Common myeloid progenitor, CD34-positive (primary cell): ENCODE results near the gene TIMM44.

Experiments
- CTCF ChIA-PET: fragments of 350-600 bp; sonication (Branson Sonifier 250); formaldehyde crosslinking; loops from one replicate; lab custom pipeline; 2021; ENCODE audit warnings: antibody characterized with exemption; lab: Charles Lee
- POLR2A ChIA-PET: fragments of 350-600 bp; sonication (Branson Sonifier 250); formaldehyde crosslinking; loops from one replicate; lab custom pipeline; 2021; ENCODE audit warnings: antibody characterized with exemption; lab: Charles Lee
- DNase-seq, 3 donors: peaks; one replicate each; pipeline versions ENCODE4 v3.0.0 to v3.0.0-alpha.2; 2013
- H3K27ac ChIP-seq, 2 experiments: 1 replicate in 1 of 2; 2 replicates in 1 of 2; pipeline ENCODE4 v1.7.0; 2013; ENCODE audit warnings: inconsistent platforms in 2 of 2, low read length in 2 of 2, mild to moderate bottlenecking in 2 of 2, low read depth in 1 of 2, moderate library complexity in 1 of 2; ENCODE audit not compliant: severe bottlenecking in 2 of 2, insufficient read depth in 1 of 2, poor library complexity in 1 of 2
- H3K27me3 ChIP-seq, 5 experiments: replicated peaks in 2 of 5; 1 replicate in 3 of 5; 2 replicates in 2 of 5; pipeline versions ENCODE4 v1.6.1 to v1.7.0; 2013; ENCODE audit warnings: low read length in 4 of 5, mild to moderate bottlenecking in 2 of 5, moderate library complexity in 2 of 5, inconsistent platforms in 1 of 5; ENCODE audit not compliant: insufficient read depth in 5 of 5, control insufficient read depth in 4 of 5
- H3K36me3 ChIP-seq, 4 experiments: 1 replicate in 2 of 4; 2 replicates in 2 of 4; pipeline versions ENCODE4 v1.6.1 to v1.7.0; 2013; ENCODE audit warnings: low read length in 3 of 4, control low read depth in 1 of 4, mild to moderate bottlenecking in 1 of 4; ENCODE audit not compliant: control insufficient read depth in 4 of 4, insufficient read depth in 4 of 4
- H3K4me1 ChIP-seq, 4 experiments: 1 replicate in 3 of 4; 2 replicates in 1 of 4; pipeline versions ENCODE4 v1.6.1 to v1.7.1; 2013; ENCODE audit warnings: low read length in 3 of 4, mild to moderate bottlenecking in 3 of 4, control low read depth in 1 of 4, inconsistent platforms in 1 of 4, moderate library complexity in 1 of 4; ENCODE audit not compliant: control insufficient read depth in 4 of 4, insufficient read depth in 4 of 4; ENCODE audit errors: control extremely low read depth in 1 of 4
- H3K4me3 ChIP-seq, 7 experiments: 1 replicate in 4 of 7; 2 replicates in 3 of 7; pipeline versions ENCODE4 v1.5.1 to v1.7.0; 2013; ENCODE audit warnings: mild to moderate bottlenecking in 7 of 7, low read length in 6 of 7, moderate library complexity in 6 of 7, inconsistent platforms in 2 of 7, low read depth in 2 of 7, control low read depth in 1 of 7; ENCODE audit not compliant: insufficient read depth in 4 of 7, control insufficient read depth in 1 of 7; ENCODE audit errors: extremely low read depth in 1 of 7
- H3K9me3 ChIP-seq, 5 experiments: 1 replicate in 4 of 5; 2 replicates in 1 of 5; pipeline versions ENCODE4 v1.6.1 to v1.7.1; 2013; ENCODE audit warnings: low read length in 4 of 5, mild to moderate bottlenecking in 2 of 5, inconsistent platforms in 1 of 5, low read depth in 1 of 5, moderate library complexity in 1 of 5; ENCODE audit not compliant: control insufficient read depth in 4 of 5, insufficient read depth in 2 of 5; ENCODE audit errors: control extremely low read depth in 1 of 5
- WGBS: methylation state at CpG from one replicate; pipeline ENCODE4 v1.1.5; 2013; ENCODE audit not compliant: insufficient coverage; 5-methylcytosine and 5-hydroxymethylcytosine counted together

TIMM44 gene

DNA sequence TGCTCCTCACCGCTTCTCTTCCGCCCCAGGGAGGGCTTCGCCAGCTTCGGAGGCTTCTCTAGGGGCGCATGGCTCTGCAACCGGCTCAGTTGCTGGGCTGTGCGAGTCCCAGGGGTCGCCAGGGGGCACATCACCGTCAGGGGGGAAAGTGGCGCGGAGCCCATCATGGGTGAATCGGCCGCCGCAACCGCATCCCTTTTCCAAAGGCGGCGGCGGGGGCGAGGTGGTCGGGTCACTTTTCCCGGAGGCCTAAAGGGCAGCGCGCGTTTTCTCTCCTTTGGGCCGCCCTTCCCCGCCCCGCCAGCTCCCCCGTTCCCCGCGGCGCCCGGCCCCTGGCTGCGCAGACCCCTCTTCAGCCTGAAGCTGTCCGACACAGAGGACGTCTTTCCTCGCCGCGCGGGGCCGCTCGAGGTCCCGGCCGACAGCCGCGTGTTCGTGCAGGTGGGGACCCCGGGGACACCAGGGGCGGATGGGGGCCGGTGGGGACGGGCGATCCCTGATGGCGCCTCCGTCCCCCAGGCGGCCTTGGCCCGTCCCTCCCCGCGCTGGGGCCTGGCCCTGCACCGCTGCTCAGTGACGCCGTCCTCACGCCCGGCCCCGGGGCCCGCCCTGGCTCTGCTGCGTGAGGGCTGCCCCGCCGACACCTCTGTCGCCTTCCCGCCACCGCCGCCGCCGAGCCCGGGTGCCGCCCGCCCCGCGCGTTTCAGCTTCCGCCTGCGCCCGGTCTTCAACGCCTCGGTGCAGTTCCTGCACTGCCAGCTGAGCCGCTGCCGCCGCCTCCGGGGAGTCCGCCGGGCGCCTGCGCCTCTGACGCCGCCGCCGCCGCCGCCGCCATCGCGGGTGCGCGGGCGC is 27.1 kb downstream of the TIMM44 start:
- POLR2A ChIA-PET: interaction anchor here (0.7 to 0.8 kb wide), 2 partner anchors 15 to 28 kb away, joined by 3 to 5 read pairs; partner anchors contain the start of gene TIMM44

GRCh38 chr19:7915250-7916102 is 28.0 kb downstream of the TIMM44 start:
- ChIA-PET CTCF (interaction anchor here (0.6 to 2.0 kb wide), 4 partner anchors 9 to 342 kb away, joined by 3 to 7 read pairs (median 4); no protein-coding TSS in a partner anchor), POLR2A (interaction anchor here (0.8 kb wide), 1 partner anchor 28 kb away, joined by 5 read pairs; the partner anchor contains the start of gene TIMM44)
- Histone ChIP-seq H3K4me3 (peak overlapping the region in 5 of 7 experiments; percentile 23 to 50 (median 37)), H3K4me1 (peaks cover 0 to 40% (median 36%) of the 10 kb centered on the region in 4 experiments), H3K9me3 (no peaks in the 10 kb centered on the region), H3K36me3 (peaks cover 8 to 26% (median 19%) of the 10 kb centered on the region in 4 experiments), H3K27ac (no peak overlapping the region), H3K27me3 (peaks cover 0 to 58% (median 15%) of the 10 kb centered on the region in 5 experiments)
- WGBS: 45% methylated on average over 20 of the region's 24 CpGs
- DNase-seq: no peak

More for the DNA sequence above, 27.1 kb downstream of the TIMM44 start:
- Histone ChIP-seq H3K27ac (no peak overlapping the region), H3K4me1 (peaks cover 0 to 45% (median 41%) of the 10 kb centered on the region in 4 experiments), H3K4me3 (peak overlapping the region in 5 of 7 experiments; percentile 23 to 56 (median 37)), H3K27me3 (peaks cover 0 to 58% (median 15%) of the 10 kb centered on the region in 5 experiments), H3K9me3 (no peaks in the 10 kb centered on the region), H3K36me3 (peaks cover 5 to 18% (median 11%) of the 10 kb centered on the region in 4 experiments)
- peak in 2 of 3 donors; percentile 40 to 57 for DNase-seq
- WGBS: under 1% methylated on average over 59 of the region's 104 CpGs
- CTCF ChIA-PET: interaction anchor here (0.6 to 2.9 kb wide), 7 partner anchors 8 to 341 kb away, joined by 3 to 20 read pairs (median 3); partner anchors contain the start of gene CTXN1

GRCh38 chr19:7914598-7915045 is 28.8 kb downstream of the TIMM44 start, which contains the start of gene TGFBR3L:
TGFBR3L (plus strand) TSS chr19:7914830.
- Histone ChIP-seq H3K4me3 (no peak within 1 kb of the TSS), H3K27me3 (peaks cover 0 to 56% (median 15%) of the 10 kb centered on the region in 5 experiments), H3K9me3 (no peaks in the 10 kb centered on the region), H3K4me1 (peaks cover 0 to 35% (median 31%) of the 10 kb centered on the region in 4 experiments), H3K27ac (no peak within 1 kb of the TSS), H3K36me3 (peaks cover 8 to 33% (median 27%) of the 10 kb centered on the region in 4 experiments)
- DNase-seq: no peak
- ChIA-PET CTCF (interaction anchor here (2.0 kb wide), 1 partner anchor 9 kb away, joined by 7 read pairs; no protein-coding TSS in a partner anchor), POLR2A (no interaction called here)
- 97% methylated on average over 7 of the region's 12 CpGs for WGBS

DNA sequence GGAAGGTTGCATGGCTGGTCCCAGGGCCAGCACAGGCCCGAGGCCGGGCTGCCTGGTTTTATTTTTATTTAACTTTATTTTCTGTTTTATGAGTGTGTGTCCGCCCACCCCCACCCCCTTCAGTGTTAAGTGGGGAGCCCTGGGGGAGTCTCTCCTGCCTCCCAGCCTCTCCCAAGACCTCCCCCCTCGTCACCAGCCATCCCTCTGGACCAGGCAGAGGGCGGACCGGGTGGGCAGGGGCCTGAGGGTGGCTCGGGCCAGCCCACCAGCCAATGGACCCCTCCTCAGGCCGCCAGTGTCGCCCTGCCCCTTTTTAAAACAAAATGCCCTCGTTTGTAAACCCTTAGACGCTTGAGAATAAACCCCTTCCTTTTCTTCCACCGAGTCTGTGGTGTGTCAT is 29.4 kb downstream of the TIMM44 start:
- Histone ChIP-seq H3K27me3 (peaks cover 0 to 50% (median 15%) of the 10 kb centered on the region in 5 experiments), H3K36me3 (peaks cover 8 to 38% (median 27%) of the 10 kb centered on the region in 4 experiments), H3K4me3 (no peak overlapping the region), H3K9me3 (no peaks in the 10 kb centered on the region), H3K27ac (no peak overlapping the region), H3K4me1 (peaks cover 0 to 30% (median 28%) of the 10 kb centered on the region in 4 experiments)
- WGBS: 82% methylated on average over 5 of the region's 12 CpGs
- POLR2A ChIA-PET: no interaction called here
- CTCF ChIA-PET: no interaction called here
- DNase-seq: no peak

DNA sequence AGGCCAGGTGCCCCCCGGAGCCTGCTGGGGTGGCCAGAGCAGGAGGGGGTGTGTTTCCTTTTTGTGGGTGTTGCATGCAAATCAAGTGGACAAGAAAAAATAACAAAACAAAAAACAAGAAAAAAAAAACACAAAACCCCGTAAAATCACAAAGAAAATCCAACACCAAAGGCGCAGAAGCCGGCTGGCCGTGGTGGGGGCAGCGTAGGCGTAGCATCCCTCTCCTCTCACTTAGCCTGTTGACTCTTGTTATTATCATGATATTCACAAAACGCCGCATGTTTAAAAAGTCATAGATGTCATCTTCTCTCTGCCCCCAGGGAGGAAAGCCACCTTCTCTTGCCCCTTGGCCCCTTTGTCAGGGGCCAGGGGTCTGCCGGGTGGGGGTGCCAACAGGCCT is 29.8 kb downstream of the TIMM44 start:
- Histone ChIP-seq H3K4me1 (peaks cover 0 to 29% (median 26%) of the 10 kb centered on the region in 4 experiments), H3K9me3 (no peaks in the 10 kb centered on the region), H3K27me3 (peaks cover 0 to 46% (median 13%) of the 10 kb centered on the region in 5 experiments), H3K27ac (no peak overlapping the region), H3K4me3 (no peak overlapping the region), H3K36me3 (peaks cover 8 to 38% (median 28%) of the 10 kb centered on the region in 4 experiments)
- WGBS: 100% methylated on average over 8 of the region's 10 CpGs
- POLR2A ChIA-PET: no interaction called here
- no peak for DNase-seq
- CTCF ChIA-PET: interaction anchor here (3.4 kb wide), 1 partner anchor 45 kb away, joined by 12 read pairs; no protein-coding TSS in a partner anchor

DNA sequence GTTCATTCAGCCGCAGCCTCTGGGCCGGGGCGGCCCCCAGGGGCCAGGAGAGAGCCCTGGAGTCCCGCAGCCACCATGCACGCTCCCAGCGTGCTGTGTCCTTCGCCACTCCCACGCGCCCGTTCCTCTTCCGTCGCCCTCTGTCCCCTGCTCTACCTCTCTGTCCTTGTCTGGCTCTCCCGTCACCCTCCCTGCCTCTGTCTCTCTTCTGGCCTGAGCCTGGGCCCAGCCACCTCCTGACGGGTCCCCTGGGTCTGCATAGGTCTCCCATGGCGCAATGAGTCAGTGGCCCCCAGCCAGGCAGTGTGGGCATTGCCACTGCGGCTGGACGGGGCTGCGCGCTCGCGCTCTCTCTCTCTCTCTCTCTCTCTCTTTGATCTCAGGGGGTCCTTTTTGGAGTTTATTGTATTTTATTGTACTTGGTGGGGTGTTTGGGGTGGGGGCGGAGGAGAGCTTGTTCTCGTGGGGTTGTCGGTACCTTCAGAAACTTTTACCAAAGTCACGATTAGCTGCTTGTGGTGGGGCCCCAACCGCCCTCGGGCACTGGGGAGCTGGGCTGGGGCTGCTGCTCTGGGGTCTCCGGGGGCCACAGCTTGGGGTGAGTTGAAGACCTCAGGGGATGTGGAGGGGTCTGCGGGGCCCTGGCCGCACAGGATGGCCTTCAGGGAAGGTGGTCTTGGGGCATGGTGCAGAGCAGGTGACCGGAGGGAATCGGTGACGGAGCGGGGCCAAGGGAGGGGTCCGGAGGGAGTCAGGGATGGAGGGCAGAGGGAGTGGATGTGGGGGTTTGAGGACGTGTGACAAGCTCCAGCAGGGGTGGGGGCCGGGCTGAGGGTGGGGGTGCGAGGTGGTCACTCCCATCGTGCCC is 30.5 kb downstream of the TIMM44 start:
- CTCF ChIA-PET: interaction anchor here (0.9 to 3.4 kb wide), 2 partner anchors 16 to 44 kb away, joined by 4 to 12 read pairs; no protein-coding TSS in a partner anchor
- POLR2A ChIA-PET: no interaction called here

More for the DNA sequence above, 30.5 kb downstream of the TIMM44 start:
- Histone ChIP-seq H3K4me1 (peaks cover 0 to 28% (median 25%) of the 10 kb centered on the region in 4 experiments), H3K27me3 (peaks cover 0 to 40% (median 8%) of the 10 kb centered on the region in 5 experiments), H3K9me3 (no peaks in the 10 kb centered on the region), H3K36me3 (peaks cover 8 to 42% (median 28%) of the 10 kb centered on the region in 4 experiments), H3K27ac (no peak overlapping the region), H3K4me3 (no peak overlapping the region)
- 94% methylated on average over 31 of the region's 39 CpGs for WGBS
- no peak for DNase-seq
